NCI-H524 treated with DMSO at 0.1 percent for 48 hours (cell line): ENCODE results near the gene B3GNT8.
"Not testable (repeated sequence)": the region's sequence is repeated elsewhere in the genome, so short reads cannot be mapped to it uniquely, and the experiment has no call there.

Experiments used
- DNase-seq: peaks from one replicate; lab custom pipeline; 2025; lab: John Stamatoyannopoulos, UW

Gene B3GNT8

DNA sequence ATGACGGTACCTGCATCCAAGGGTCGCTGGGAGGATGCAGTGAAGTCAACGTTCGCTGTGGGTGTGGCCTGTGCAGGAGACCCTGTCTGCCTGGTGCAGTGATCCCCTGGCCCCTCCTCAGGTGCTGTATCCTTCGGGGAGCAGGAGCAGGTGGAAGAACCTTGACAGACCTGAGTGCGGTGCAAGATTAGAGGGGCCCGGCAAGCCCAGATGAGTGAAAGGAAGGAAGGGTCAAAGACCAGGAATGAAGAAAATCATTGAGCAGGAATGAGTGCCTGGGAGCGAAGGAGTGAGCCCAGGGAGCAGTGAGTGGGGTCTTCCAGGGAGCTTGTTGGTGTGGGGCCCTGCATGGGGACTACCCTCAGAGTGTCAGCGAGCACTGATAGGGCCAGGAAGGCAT lies 12.7 kb downstream of the B3GNT8 start:
- DNase-seq: no peak

DNA sequence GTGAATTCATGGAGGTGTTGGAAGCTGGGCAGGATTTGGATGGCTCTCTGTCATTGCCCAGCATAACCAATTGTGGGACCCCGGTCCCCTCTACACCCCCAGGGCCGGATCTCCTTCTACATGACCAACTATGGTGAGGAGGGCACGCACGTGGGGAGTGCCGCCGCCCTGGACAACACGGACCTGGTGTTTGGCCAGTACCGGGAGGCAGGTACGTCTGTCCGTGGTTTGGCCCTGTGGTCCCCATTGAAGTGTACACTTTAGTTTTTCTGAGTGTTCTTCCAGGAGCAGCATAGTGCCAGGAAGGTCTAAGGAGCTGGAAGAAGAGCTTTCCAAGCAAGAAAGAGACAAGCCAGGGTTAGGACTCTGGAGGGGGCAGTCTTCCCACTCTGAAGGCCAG lies 13.2 kb downstream of the B3GNT8 start:
- no peak for DNase-seq

DNA sequence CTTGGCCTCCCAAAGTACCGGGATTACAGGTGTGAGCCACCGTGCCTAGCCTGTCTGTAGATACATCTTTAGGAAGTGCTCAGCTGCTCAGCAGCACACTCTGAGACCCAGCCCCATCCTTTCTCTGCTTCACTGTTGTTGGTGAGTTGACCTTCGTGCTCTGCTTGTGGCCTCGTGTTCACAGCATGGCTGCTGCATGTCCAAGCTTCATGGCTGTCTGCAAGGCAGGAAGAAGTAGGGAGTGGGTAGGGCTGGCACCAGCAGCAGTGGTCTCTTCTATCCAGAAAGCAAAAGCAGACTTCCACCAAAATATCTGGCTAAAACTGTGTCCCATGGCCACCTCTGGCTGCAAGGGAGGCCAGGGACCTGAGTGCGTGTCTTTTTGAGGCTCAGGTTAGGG lies 14.2 kb downstream of the B3GNT8 start:
- DNase-seq: no peak

DNA sequence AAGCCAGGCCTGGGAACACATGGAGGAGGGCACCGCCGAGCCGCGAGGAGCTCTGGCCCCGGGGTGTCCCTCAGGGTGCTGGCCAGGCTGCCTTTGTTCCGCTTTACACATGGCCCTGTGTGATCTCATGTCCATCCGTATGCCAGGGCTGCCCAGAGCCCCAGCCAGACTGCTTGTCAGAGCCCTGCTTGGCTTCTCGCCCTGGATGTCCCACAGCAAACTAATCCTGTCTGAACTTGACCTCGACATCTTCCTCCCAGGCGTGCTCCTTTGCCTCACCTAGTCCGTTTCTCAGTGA lies 15.3 kb downstream of the B3GNT8 start:
- no peak for DNase-seq

DNA sequence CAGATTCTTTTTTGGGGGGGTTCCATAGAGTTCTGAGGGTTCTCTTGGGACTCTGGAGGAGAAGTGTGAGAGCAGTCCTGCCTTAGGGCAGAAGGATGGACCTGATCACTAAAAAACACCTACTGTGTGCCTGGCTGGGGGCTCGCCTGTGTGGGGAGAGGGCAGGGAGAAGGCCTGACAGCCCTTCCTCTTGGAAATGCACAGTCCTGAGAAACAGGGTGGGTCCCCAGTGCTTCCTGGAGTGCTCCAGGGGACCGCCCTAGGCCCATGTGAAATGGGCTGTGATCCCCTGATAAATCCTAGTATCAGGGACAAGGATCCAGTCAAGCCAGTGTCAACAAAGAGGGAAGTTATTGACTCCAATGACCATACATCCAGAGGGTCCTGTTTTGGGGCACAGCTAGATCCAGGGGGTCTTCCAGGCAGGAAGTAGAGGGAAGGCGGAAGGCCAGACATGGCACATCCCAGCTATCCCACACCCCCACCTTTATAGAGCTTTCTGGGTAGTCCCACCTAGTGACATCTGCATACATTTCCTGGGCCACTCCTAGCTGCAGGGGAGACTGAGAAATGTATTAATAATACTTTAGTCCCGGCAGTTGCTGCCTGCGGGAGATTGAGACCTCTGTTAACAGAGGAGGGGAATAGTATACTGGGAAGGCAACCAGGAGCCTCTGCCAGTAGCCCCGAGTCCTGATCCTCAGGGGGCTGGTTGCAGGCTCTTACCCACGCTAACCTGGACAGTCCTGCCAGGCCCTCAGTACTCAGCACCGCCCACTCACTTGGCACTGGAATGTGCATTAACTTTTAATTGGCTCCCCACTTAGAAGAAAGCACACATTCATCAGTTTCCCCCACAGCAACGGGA lies 15.8 kb downstream of the B3GNT8 start:
- DNase-seq: no peak

DNA sequence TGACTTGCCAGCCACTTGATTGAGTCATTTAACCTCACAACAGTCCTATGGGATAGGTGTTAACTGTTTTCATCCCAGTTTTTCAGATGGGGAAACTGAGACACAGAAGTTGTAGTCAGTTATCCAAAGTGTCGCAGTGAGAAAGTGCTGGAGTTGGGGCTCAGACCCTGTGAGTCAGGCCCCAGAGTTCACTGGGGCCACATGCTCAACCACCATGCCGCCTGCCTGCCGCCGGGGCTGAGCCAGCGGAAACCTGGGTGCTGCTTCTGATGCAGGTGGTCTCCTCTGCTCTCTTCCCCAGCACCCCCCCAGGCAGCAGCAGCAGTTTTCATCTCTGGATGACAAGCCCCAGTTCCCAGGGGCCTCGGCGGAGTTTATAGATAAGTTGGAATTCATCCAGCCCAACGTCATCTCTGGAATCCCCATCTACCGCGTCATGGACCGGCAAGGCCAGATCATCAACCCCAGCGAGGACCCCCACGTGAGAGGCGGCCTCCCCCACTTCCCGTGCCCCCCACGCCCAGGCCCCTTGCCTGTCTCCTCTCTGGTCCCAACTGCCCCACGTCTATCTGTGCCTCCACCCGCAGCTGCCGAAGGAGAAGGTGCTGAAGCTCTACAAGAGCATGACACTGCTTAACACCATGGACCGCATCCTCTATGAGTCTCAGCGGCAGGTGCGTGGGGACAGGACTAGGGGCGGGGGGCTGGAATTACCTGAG lies 16.7 kb downstream of the B3GNT8 start:
- DNase-seq: no peak

DNA sequence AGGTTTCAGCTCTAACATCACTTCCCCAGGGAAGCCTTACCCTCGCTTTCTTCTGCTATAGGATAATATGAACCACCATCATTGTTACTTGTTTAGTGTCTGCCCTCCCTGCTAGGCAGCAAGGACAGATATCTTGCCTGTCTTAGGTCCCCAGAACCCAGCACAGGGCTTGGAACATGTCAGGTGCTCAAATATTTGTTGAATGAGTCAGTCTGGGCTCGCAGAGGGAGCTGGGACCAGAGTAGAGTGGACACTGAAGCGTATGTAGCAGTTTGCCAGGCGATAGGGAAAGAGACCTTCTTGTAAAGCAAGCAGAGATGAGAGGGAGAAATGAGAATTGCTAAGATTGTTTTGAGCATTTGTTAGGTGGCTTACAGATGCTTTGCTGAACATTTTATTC lies 17.9 kb downstream of the B3GNT8 start:
- DNase-seq: no peak

DNA sequence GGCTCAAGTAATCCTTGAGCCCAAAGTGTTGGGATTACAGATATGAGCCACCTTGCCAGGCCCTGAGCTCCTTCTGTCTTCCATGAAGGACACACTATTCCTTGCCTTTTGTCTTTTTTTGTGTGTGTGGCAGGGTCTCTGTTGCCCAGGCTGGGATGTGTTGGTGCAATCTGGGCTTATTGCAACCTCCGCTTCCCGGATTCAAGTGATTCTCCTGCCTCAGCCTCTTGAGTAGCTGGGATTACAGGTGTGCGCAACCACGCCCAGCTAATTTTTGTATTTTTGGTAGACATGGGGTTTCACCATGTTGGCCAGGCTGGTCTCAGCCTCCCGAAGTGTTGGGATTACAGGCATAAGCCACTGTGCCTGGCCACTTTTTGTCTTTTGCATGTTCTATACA lies 18.3 kb downstream of the B3GNT8 start:
- DNase-seq: not testable (repeated sequence)

DNA sequence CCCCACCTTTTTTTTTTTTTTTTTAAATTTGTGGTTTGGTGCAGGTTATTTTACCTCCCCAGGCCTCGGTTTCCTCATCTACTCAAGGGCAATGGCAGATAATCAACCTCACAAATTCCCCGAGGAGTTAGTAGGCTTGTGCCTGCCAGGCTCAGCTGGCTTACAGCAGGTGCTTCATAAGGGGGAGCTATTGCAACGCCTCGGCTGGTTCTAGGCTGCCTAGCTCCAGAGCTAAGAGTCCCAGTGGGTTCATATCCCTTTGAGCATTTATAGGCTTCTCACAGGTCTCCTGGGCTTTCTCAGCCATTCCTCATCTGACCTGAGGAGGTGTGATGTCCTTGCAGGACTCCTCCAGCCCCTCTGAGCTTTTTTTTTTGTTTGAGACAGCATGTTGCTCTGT lies 18.9 kb downstream of the B3GNT8 start:
- no peak for DNase-seq

DNA sequence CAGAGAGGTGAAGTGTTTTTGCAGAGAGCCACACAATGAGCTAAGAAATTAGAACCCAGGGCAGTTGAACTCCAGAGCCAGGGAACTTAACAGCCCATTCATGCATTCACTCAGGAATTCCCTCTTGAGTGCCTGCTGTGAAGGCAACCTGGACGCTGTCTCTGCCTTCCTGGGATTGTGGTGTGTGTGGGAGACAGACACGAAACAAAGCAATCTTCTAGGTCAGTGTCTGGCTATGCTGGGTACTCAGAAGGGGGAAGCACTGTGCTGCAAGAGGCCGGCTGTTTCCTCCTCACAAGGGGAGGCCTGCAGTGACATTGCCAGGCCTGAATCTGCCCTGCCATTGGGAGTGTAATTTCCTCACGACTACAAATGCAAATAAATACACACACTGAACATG lies 19.9 kb downstream of the B3GNT8 start:
- no peak for DNase-seq

DNA sequence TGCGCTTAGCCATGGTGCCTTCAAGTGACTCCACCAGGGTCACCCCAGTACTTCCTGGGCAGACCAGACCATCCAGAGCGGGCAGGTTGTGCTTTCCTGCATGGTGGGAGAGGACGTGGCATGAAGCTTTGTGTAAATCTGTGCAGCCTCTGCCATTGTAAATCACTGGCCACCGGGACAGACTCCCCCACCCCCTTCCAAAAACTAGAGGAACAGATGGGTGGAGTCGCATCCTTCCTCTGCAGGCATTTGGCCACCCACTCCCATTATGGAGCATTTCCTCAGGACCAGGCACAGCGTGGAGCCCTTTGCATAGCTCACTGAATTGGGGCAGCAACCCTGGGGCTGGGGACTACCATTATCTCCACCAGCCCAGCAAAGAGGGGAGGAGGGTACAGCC lies 21.4 kb downstream of the B3GNT8 start:
- no peak for DNase-seq

DNA sequence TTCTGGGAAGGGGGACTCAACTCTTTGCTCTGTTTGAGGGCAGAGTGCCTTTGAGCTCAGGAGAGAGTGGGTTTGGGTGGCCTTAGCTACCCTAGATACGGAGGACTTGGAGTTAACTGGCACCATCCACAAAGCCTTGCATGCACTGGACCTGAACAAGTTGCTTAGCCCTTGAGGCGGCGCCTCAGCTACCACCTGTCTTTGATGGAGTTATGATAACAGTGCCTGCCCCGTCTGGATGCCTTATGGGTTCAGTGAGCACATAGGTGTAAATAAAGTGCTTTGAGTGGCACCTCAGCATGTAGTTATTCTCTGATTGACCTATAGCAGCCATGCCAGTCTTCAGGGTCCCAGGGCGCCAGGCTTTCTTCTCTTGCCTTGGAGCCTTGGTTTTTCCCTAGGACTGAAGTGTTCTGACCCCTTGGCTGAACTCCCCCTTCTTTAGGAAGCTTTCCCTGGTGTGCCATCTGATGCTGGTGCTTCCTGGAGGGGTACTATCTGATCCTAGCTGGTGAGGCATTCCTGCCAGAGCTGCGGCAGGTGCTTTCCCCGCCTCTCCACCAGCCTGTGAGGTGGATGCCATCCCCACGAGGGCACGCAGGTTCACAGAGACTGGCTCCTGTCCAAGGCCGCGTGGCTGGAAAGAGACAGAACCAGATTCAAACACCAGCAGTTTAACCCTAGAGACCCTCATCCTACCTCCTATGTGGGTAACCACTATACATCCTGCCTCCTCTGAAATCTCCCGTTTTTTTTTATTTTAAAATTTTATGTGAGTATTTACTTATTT lies 23.8 kb downstream of the B3GNT8 start:
- DNase-seq: no peak

DNA sequence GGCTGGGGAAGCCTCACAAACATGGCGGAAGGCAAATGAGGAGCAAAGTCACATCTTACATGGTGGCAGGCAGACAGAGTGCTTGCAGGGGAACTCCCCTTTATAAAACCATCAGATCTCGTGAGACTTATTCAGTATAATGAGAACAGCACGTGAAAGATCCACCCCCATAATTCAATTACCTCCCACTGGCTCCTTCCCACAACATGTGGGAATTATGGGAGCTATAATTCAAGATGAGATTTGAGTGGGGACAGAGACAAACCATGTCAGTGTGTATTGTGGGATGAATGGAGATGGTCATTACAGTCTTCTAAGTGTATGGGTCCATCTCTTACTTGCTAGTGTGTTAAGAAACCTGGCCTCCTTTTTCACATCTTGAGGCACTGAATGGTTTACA lies 25.2 kb downstream of the B3GNT8 start:
- DNase-seq: no peak

DNA sequence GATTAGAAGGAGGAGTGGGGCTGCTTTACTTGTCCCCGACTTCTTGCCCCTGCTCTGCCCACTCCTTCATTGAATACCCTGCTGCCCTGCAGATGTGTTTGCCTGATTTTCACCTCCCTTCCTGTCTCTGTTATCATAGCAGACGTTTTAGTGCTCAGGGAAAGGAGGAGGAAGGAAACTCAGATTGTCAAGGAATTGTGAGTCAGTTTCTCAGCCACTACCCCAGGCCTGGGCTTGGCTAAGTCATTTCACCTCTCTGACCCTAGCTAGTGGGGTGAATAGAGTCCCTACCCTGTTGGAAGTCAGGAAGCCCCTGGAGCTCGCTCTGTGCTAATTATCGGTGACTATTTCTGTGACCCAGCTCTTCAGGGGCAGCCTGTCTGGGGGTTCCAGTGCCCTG lies 25.7 kb downstream of the B3GNT8 start:
- no peak for DNase-seq

DNA sequence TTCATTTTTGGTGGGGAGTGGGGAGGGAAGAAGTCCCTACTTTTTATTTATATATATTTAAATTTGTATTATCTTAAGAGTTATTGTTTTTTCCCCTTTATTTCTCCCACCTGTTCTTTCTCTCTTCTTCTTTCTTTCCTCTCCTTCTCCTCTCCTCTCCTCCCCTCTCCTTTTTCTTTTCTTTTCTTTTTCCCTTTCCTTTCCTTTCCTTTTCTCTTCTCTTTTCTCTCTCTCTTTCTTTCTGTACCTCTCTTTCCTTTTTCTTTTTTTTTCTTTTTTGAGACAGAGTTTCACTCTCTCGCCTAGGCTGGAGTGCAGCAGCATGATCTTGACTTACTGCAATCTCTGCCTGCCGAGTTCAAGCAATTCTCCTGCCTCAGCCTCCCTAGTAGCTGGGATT lies 27.6 kb downstream of the B3GNT8 start:
- DNase-seq: no peak

DNA sequence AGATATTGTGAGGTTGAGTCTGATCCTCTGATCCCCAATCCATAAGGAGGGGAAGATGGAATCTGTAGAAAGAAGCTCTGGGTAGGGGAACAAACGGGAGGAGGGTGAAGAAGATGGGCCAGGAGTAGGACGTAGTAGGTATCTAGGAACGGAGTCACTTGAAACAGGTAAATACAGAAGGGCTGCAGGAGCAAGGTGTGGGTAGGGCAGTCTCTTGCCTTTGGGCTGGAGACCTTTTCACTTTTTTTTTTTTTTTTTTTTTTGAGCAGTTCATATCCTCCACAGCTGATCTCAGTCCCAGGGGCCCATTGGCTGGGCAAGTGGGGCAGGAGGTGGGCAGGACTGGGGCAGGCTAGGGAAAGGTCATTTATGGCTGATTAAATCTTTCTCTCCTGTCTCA lies 28.1 kb downstream of the B3GNT8 start:
- DNase-seq: no peak

DNA sequence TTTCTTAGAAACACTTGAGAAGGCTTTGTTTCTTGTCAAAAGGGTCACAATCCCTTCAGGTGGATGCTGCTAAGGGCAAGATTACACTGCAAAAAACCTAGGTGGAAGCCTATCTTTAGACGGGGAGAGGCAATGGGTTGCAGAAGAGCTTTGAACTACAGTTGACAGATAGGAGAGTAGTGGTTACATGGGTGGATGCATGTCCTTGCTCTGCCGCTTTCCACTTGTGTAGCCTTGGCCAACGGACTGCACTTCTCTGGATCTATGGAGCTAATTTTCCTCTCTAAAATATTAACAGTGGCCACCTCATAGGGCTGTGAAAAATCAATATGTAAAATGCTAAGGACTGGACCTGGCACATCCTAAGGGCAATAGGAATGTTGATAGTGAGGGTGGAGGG lies 28.6 kb downstream of the B3GNT8 start:
- DNase-seq: no peak

DNA sequence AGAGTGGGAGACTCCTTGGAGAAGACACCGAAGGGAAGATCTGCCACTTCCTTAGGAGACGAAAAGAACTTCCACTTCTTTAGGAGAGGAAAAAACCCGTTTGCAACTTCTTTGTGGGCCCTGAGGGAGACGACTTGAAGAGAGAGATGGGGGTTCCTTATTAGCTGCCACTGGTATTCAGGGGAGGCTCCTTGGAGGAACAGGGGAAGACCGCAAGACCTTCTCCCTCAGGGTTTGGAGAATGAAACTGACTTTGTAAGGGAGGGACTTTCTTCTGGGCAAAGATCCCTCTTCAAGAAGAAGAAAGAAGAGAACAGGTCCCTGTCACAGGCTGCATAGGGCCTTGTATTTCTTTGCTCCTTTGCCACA lies 29.1 kb downstream of the B3GNT8 start:
- no peak for DNase-seq

DNA sequence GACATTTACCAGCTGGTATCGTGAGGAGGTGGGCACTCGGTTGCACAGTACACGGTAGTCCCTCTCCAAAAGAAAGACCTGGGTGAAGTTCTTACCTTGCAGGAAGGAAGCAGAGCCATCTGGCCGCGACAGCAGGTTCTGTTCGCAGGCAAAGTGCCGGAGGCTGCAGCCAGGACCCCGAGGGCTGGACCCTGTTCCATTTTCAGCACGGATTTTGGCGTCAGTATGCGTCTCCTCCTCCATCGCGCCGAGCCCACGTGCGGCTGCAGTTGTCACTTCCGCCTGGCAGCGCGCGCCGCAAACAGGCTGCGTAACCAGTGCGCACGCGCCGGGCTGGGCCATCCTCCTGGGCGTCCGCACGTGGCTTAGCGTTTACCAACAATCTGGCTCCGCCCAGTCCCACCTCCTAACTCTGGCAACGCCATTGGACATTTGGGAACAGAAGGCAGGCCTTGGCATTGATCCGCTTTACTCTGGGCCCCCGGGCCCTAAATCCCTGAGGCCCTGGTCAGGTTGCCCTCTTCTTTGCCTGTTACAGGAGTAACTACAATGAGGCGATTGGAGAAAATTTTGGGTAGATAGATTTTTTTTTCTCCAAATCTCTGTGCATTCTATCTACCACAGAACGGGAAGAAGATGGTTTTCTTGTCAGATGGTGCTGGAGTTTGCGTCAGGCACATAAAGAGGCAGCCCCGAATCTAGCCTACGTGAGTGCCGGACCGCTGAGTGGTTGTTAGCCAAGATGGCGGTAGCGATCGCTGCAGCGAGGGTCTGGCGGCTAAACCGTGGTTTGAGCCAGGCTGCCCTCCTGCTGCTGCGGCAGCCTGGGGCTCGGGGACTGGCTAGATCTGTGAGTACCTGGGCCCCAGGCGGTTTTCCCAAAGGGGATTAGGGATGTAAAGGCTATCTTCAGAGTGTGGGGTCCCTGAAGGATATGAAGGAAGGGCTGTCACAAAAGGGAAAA lies 29.8 kb downstream of the B3GNT8 start, which contains the start of the genes BCKDHA and EXOSC5:
BCKDHA (plus strand) TSS at position 733 of the 964 bp plus-strand sequence; CDS start at position 743, 10 bp downstream.
EXOSC5 (minus strand) TSS at position 274 of the 964 bp plus-strand sequence; CDS start at position 243, 31 bp downstream.
- peak; percentile 99 for DNase-seq

DNA sequence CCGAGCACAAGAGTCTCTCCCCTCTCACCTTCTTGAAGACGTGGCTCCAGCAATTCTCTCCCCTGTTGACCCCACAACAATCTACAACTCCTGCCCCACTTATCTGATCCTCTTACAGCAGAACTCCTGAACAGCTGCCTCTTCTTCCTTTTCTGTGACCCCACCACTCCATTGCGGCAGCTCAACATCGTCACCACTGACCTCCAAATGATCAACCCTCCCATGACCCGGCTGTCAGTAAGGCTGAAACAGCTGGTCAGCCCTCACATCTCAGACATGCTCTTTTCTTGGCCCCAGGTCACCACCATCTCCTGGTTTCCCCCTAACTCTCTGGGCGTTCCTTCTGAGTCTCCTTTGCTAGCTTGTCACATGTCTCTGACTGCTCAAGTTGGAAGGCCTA lies 31.8 kb downstream of the B3GNT8 start:
- no peak for DNase-seq

DNA sequence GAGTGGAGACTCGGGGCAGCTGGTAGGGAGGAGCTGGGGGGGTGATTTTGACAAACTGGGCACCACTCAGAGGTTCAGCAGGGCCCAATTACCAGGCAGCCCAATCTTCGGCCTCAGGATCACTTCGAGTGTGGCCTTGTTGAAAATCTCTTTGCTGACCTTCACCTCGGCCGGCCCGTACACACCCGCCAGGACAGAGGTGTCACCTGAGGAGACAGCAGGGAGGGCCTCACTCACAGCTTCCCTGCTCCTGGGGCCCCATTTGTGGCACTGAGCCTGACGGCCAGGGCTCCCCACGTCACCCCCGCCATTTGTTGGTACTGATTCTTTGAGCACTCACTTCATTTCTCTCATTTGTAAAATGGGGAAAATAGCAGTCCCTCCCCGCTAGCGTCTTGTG lies 34.4 kb downstream of the B3GNT8 start:
- DNase-seq: no peak

DNA sequence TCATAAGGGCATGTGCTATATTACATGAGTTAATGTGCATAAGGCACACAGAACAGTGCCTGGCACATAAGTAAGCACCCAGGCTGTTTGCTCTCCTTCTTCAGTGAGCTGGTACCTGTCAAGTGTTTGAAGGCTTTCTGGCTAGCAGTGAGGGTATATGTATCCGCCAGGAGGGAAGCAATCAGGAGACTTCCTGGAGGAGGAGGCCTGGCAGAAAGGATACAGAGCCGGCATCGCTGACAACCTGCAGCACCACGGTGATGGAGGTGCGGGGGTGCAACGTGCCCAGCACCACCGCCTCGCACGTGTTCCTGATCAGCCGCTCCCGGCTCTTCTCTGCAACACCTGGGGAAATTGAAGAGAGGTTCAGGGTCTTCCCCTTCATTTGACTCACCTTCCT lies 35.6 kb downstream of the B3GNT8 start:
- DNase-seq: no peak
